Measurements from ENCODE around the gene EPHA6.

- TF ChIP-seq CTCF (conservative IDR thresholded peaks at IDR 0.05; ENCODE audit: low read depth, low read length), result no peak
- no peak for TF ChIP-seq EZH2phosphoT487 (IDR thresholded peaks at IDR 0.05; ENCODE audit: borderline replicate concordance, low read length)
- no peak for TF ChIP-seq EZH2 (IDR thresholded peaks at IDR 0.05; ENCODE audit: low read length, unreplicated experiment)
These were observed 681.5 kb downstream of the EPHA6 start for GRCh38 chr3:97495896-97496295.
